ENCODE results near the gene GAS2L3.

- TF ChIP-seq POLR2A (IDR thresholded peaks at IDR 0.05): no peak
- TF ChIP-seq, protein P1, sequence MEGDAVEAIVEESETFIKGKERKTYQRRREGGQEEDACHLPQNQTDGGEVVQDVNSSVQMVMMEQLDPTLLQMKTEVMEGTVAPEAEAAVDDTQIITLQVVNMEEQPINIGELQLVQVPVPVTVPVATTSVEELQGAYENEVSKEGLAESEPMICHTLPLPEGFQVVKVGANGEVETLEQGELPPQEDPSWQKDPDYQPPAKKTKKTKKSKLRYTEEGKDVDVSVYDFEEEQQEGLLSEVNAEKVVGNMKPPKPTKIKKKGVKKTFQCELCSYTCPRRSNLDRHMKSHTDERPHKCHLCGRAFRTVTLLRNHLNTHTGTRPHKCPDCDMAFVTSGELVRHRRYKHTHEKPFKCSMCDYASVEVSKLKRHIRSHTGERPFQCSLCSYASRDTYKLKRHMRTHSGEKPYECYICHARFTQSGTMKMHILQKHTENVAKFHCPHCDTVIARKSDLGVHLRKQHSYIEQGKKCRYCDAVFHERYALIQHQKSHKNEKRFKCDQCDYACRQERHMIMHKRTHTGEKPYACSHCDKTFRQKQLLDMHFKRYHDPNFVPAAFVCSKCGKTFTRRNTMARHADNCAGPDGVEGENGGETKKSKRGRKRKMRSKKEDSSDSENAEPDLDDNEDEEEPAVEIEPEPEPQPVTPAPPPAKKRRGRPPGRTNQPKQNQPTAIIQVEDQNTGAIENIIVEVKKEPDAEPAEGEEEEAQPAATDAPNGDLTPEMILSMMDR (IDR thresholded peaks at IDR 0.05): no peak
- no peak for TF ChIP-seq POLR2AphosphoS5 (IDR thresholded peaks at IDR 0.05)
- no peak for TF ChIP-seq EP300 (IDR thresholded peaks at IDR 0.05)
Observed at GRCh38 chr12:100674036-100674888, 100.8 kb downstream of the GAS2L3 start.
